SK-N-SH treated with all-trans-retinoic acid at 6 μM for 48 hours (cell line): ENCODE results near the gene ASF1A.

Experiments used
- ATAC-seq: fragments of 200-7000 bp; cut with Tn5 transposase; 3 replicates; pipeline ENCODE4 v1.9.1; 2020; ENCODE audit warnings: mild to moderate bottlenecking, moderate library complexity
- ARNTL ChIP-seq: fragments of 450-650 bp; formaldehyde crosslinking; IDR thresholded peaks from 2 replicates; pipeline ENCODE4 v1.5.0; 2020; ENCODE audit warnings: low read depth, mild to moderate bottlenecking, moderate library complexity, borderline replicate concordance
- CREB5 ChIP-seq: fragments of 250-450 bp; sonication (Bioruptor Pico); IDR thresholded peaks from 2 replicates; pipeline ENCODE4 v1.5.1; 2020; ENCODE audit warnings: low read depth, mild to moderate bottlenecking, moderate library complexity
- CSDC2 ChIP-seq: fragments of 250-450 bp; sonication (Bioruptor Pico); IDR thresholded peaks from 2 replicates; pipeline ENCODE4 v1.5.0; 2020; ENCODE audit warnings: mild to moderate bottlenecking, moderate library complexity
- CSRNP3 ChIP-seq: fragments of 250-450 bp; sonication (Bioruptor Pico); IDR thresholded peaks from 2 replicates; pipeline ENCODE4 v1.5.1; 2021; ENCODE audit warnings: mild to moderate bottlenecking, moderate library complexity
- ESRRG ChIP-seq: fragments of 250-450 bp; sonication (Bioruptor Pico); IDR thresholded peaks from 2 replicates; pipeline ENCODE4 v1.6.1; 2021; ENCODE audit warnings: mild to moderate bottlenecking
- GLIS3 ChIP-seq: fragments of 250-450 bp; sonication (Bioruptor Pico); IDR thresholded peaks from 2 replicates; pipeline ENCODE4 v1.5.0; 2020; ENCODE audit warnings: mild to moderate bottlenecking, moderate library complexity
- ISL1 ChIP-seq: fragments of 250-450 bp; sonication (Bioruptor Pico); IDR thresholded peaks from 2 replicates; pipeline ENCODE4 v2.1.2; 2022; ENCODE audit warnings: mild to moderate bottlenecking, moderate library complexity
- OSR1 ChIP-seq: fragments of 250-450 bp; sonication (Bioruptor Pico); IDR thresholded peaks from 2 replicates; pipeline ENCODE4 v1.8.0; 2022; ENCODE audit warnings: moderate library complexity, mild to moderate bottlenecking, inconsistent platforms
- PATZ1 ChIP-seq: fragments of 250-450 bp; sonication (Bioruptor Pico); IDR thresholded peaks from 2 replicates; pipeline ENCODE4 v1.8.0; 2020; ENCODE audit warnings: mild to moderate bottlenecking, moderate library complexity, borderline replicate concordance
- POU6F1 ChIP-seq: fragments of 250-450 bp; sonication (Bioruptor Pico); IDR thresholded peaks from 2 replicates; pipeline ENCODE4 v1.8.0; 2021; ENCODE audit warnings: low read depth, mild to moderate bottlenecking, moderate library complexity, borderline replicate concordance
- PPARA ChIP-seq: fragments of 250-450 bp; sonication (Bioruptor Pico); IDR thresholded peaks from 2 replicates; pipeline ENCODE4 v1.5.0; 2020; ENCODE audit warnings: mild to moderate bottlenecking, borderline replicate concordance
- RARB ChIP-seq: fragments of 250-450 bp; sonication (Bioruptor Pico); IDR thresholded peaks from 2 replicates; pipeline ENCODE4 v1.8.0; 2021; ENCODE audit warnings: mild to moderate bottlenecking, moderate library complexity
- SNAI2 ChIP-seq: fragments of 250-450 bp; sonication (Bioruptor Pico); IDR thresholded peaks from 2 replicates; pipeline ENCODE4 v1.5.0; 2020; ENCODE audit warnings: mild to moderate bottlenecking, moderate library complexity
- TCF4 ChIP-seq: fragments of 250-450 bp; sonication (Bioruptor Pico); IDR thresholded peaks from 2 replicates; pipeline ENCODE4 v1.8.0; 2021; ENCODE audit warnings: mild to moderate bottlenecking, moderate library complexity, borderline replicate concordance
- TOX ChIP-seq: fragments of 250-450 bp; sonication (Bioruptor Pico); IDR thresholded peaks from 2 replicates; pipeline ENCODE4 v1.8.0; 2021; ENCODE audit warnings: mild to moderate bottlenecking, moderate library complexity, borderline replicate concordance
- TSHZ2 ChIP-seq: fragments of 250-450 bp; sonication (Bioruptor Pico); IDR thresholded peaks from 2 replicates; pipeline ENCODE4 v1.5.0; 2020; ENCODE audit warnings: mild to moderate bottlenecking, moderate library complexity
- ZC3H10 ChIP-seq: fragments of 250-450 bp; sonication (Bioruptor Pico); IDR thresholded peaks from 2 replicates; pipeline ENCODE4 v1.5.1; 2021; ENCODE audit warnings: mild to moderate bottlenecking, moderate library complexity
- ZFP3 ChIP-seq: fragments of 250-450 bp; sonication (Bioruptor Pico); IDR thresholded peaks from 2 replicates; pipeline ENCODE4 v1.5.0; 2020; ENCODE audit warnings: mild to moderate bottlenecking, moderate library complexity
- ZFP30 ChIP-seq: fragments of 450-650 bp; formaldehyde crosslinking; IDR thresholded peaks from 2 replicates; pipeline ENCODE4 v1.5.0; 2022; ENCODE audit warnings: mild to moderate bottlenecking, moderate library complexity
- ZNF565 ChIP-seq: fragments of 450-650 bp; formaldehyde crosslinking; conservative IDR thresholded peaks from 2 replicates; pipeline ENCODE4 v1.5.0; 2020; ENCODE audit warnings: low read depth, mild to moderate bottlenecking, moderate library complexity
- ZNF70 ChIP-seq: fragments of 450-650 bp; formaldehyde crosslinking; IDR thresholded peaks from 2 replicates; pipeline ENCODE4 v1.5.0; 2020; ENCODE audit warnings: mild to moderate bottlenecking, moderate library complexity
- ZNF8 ChIP-seq: fragments of 450-650 bp; formaldehyde crosslinking; IDR thresholded peaks from 2 replicates; pipeline ENCODE4 v1.5.0; 2020; ENCODE audit warnings: mild to moderate bottlenecking, moderate library complexity

Gene ASF1A

GRCh38 chr6:118945217-118945616, 51.3 kb downstream of the ASF1A start:
- ATAC-seq, result no peak
- TF ChIP-seq ARNTL (CRISPR knock-in tag) (no peak), RARB (CRISPR knock-in tag) (no peak), ZNF8 (CRISPR knock-in tag) (no peak), ZC3H10 (no peak), CREB5 (no peak), PATZ1 (no peak), OSR1 (CRISPR knock-in tag) (no peak), TCF4 (no peak), ZFP3 (CRISPR knock-in tag) (no peak), GLIS3 (no peak), TSHZ2 (CRISPR knock-in tag) (no peak), POU6F1 (no peak), ESRRG (CRISPR knock-in tag) (no peak), TOX (CRISPR knock-in tag) (no peak), ZNF70 (CRISPR knock-in tag) (no peak)

GRCh38 chr6:118952683-118953082, 58.7 kb downstream of the ASF1A start:
- ATAC-seq, result no peak
- TF ChIP-seq GLIS3 (no peak), OSR1 (CRISPR knock-in tag) (no peak), SNAI2 (no peak), RARB (CRISPR knock-in tag) (no peak), PPARA (no peak), CSDC2 (CRISPR knock-in tag) (no peak), ESRRG (CRISPR knock-in tag) (no peak), ZC3H10 (no peak), TCF4 (no peak), PATZ1 (no peak), TOX (CRISPR knock-in tag) (no peak), CREB5 (no peak), ZNF565 (CRISPR knock-in tag) (no peak), ARNTL (CRISPR knock-in tag) (no peak), ZFP30 (no peak), CSRNP3 (no peak), TSHZ2 (CRISPR knock-in tag) (no peak), ISL1 (CRISPR knock-in tag) (no peak), ZNF8 (CRISPR knock-in tag) (no peak)
